Muscle of leg (tissue), 11 donors: ENCODE measurements around the gene PHF1. TPM values are rescaled to one million over a fixed set of nuclear protein-coding genes. Genes with fewer than 3 reads are reported as not detected.
"Not testable (repeated sequence)": the region's sequence is repeated elsewhere in the genome, so short reads cannot be mapped to it uniquely, and the experiment has no call there.

Experiments
- DNase-seq: peaks from one replicate; pipeline ENCODE4 v3.0.0; 2013
- H3K27ac ChIP-seq: one replicate; pipeline ENCODE4 v1.5.1; 2013; ENCODE audit warnings: mild to moderate bottlenecking, low read length, control low read depth
- H3K27me3 ChIP-seq: one replicate; pipeline ENCODE4 v1.6.1; 2013; ENCODE audit warnings: low read length; ENCODE audit not compliant: control insufficient read depth, insufficient read depth
- H3K36me3 ChIP-seq: one replicate; pipeline ENCODE4 v1.6.1; 2013; ENCODE audit warnings: low read length; ENCODE audit not compliant: control insufficient read depth, insufficient read depth
- H3K4me1 ChIP-seq: one replicate; pipeline ENCODE4 v1.6.1; 2013; ENCODE audit warnings: low read length; ENCODE audit not compliant: control insufficient read depth, insufficient read depth
- H3K4me3 ChIP-seq: one replicate; pipeline ENCODE4 v1.5.1; 2013; ENCODE audit warnings: low read length, control low read depth
- H3K9me3 ChIP-seq: replicated peaks from 2 replicates; pipeline ENCODE4 v1.6.1; 2013; ENCODE audit warnings: low read depth, low read length; ENCODE audit not compliant: control insufficient read depth
- WGBS: methylation state at CpG from one replicate; pipeline ENCODE4 v1.1.5; 2013; ENCODE audit warnings: missing lambda C conversion rate; ENCODE audit not compliant: insufficient coverage; 5-methylcytosine and 5-hydroxymethylcytosine counted together
- polyA plus RNA-seq, 8 donors: library from polyadenylated mRNA; unstranded; fragments of 120-200 nt; gene quantifications; one replicate each; pipeline versions ENCODE4 v1.2.1 to v1.2.3, GENCODE V29; 2013; ENCODE audit warnings: inconsistent platforms in 1 of 8, low replicate concordance in 1 of 8; ENCODE audit not compliant: insufficient read length in 8 of 8, insufficient read depth in 1 of 8
- total RNA-seq: library from RNA; stranded (reverse); fragments of 120-200 nt; gene quantifications from one replicate; pipeline ENCODE4 v1.2.4, GENCODE V29; 2013

Gene PHF1
- total and polyA plus RNA-seq, 9 donors = 26.3 to 56.0 (median 46.7) TPM

DNA sequence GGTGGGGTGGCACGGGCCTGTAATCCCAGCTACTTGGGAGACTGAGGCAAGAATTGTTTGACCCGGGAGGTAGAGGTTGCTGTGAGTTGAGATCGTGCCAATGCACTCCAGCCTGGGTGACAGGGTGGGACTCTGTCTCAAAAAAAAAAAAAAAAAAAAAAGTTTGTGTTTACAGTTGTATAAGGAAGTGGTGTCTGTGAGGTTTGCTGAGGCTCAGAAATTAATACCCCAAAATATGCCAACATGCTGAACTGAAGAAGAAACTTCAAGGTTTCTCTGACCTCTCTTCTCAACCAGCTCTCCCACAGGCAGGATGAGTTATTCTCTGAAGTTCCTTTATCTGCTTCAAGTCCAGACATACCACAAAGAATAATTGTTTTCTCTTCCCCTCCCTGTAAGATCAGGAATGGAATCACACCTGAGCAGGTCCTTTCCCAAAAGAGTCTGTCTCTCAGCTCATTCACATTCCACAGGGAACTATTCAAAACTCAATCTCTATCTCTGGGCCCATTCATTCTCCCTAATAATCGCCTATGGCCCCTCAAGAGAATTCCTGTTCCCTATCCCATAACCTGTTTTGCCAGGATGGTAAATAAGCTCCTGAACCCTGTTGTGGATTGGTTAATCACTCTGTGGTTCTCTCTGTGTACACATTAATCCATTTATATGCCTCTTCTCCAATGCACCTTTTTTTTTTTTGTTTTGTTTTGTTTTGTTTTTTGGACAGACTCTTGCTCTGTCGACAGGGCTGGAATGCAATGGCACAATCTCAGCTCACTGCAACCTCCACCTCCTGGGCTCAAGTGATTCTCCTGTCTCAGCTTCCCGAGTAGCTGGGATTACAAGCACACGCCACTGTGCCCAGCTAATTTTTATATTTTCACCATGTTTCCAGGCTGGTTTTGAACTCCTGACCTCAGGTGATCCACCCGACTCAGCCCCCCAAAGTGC, 36.6 kb upstream of the PHF1 start:
- Histone ChIP-seq H3K27me3 (no peaks in the 10 kb centered on the region), H3K27ac (peak overlapping the region; percentile 80), H3K9me3 (no peaks in the 10 kb centered on the region), H3K4me1 (peaks cover 19% of the 10 kb centered on the region), H3K36me3 (no peaks in the 10 kb centered on the region), H3K4me3 (no peak overlapping the region)
- WGBS = 40% methylated on average over 3 of the region's 8 CpGs
- no peak for DNase-seq

DNA sequence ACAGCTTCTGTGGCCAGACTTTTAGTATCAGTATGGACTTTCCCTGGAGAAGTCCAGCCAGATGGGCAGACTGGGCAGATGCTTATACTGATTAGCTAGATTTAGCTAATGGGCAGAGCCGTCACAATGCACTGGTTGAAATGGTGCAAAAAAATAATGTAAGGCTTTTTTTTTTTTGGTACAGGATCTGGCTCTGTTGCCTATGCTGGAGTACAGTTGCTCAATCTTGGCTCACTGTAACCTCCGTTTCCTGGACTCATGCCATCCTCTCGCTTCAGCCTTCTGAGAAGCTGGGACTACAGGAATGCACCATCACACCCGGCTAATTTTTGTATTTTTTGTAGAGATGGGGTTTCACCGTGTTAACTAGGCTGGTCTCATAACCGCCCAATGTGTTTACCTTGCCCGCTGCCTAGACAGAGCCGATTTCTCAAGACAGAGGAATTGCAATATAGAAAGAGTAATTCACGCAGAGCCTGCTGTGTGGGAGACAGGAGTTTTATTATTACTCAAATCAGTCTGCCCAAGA, 35.6 kb upstream of the PHF1 start:
- Histone ChIP-seq H3K9me3 (no peaks in the 10 kb centered on the region), H3K4me1 (peaks cover 19% of the 10 kb centered on the region), H3K4me3 (no peak overlapping the region), H3K27ac (peak overlapping the region; percentile 80), H3K27me3 (no peaks in the 10 kb centered on the region), H3K36me3 (no peaks in the 10 kb centered on the region)
- 0% methylated on average over 4 of the region's 9 CpGs for WGBS
- peak; percentile 96 for DNase-seq

DNA sequence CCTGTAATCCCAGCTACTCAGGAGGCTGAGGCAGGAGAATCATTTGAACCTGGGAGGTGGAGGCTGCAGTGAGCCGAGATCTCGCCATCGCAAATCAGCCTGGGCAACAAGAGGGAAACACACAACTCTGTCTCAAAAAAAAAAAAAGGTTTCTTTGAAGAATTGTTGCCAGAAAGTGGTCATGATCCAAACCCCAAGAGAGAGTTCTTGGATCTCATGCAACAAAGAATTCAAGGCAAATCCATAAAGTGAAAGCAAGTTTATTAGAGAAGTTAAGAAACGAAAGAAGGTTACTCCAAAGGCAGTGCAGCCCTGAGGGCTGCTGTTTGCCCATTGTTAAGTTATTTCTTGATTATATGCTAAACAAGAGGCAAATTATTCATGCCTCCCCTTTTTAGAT, 33.6 kb upstream of the PHF1 start:
- H3K4me1 ChIP-seq = peaks cover 19% of the 10 kb centered on the region
- WGBS = no CpG with 5 or more reads among the region's 4 CpGs
- peak; percentile 79 for DNase-seq
- no peaks in the 10 kb centered on the region for H3K36me3 ChIP-seq
- H3K27me3 ChIP-seq = no peaks in the 10 kb centered on the region
- H3K27ac ChIP-seq = peak overlapping the region; percentile 13
- H3K4me3 ChIP-seq = no peak overlapping the region
- H3K9me3 ChIP-seq = no peaks in the 10 kb centered on the region

DNA sequence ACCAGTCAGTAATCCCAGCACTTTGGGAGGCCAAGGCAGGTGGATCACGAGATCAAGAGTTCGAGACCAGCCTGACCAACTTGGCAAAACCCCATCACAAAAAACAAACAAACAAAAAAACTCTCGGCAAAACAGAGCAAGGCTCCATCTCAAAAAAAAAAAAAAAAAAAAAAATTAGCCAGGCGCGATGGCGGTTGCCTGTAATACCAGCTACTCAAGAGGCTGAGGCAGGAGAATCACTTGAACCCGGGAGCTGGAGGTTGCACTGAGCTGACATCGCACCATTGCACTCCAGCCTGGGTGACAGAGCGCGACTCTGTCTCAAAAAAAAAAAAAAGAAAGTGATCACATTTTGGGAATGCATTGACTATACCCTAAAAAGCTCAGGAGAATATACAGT, 31.6 kb upstream of the PHF1 start:
- not testable (repeated sequence) for DNase-seq, H3K36me3 ChIP-seq, H3K27ac ChIP-seq, H3K4me3 ChIP-seq, H3K27me3 ChIP-seq, H3K9me3 ChIP-seq
- peaks cover 19% of the 10 kb centered on the region for H3K4me1 ChIP-seq
- 67% methylated on average over 1 of the region's 10 CpGs for WGBS

DNA sequence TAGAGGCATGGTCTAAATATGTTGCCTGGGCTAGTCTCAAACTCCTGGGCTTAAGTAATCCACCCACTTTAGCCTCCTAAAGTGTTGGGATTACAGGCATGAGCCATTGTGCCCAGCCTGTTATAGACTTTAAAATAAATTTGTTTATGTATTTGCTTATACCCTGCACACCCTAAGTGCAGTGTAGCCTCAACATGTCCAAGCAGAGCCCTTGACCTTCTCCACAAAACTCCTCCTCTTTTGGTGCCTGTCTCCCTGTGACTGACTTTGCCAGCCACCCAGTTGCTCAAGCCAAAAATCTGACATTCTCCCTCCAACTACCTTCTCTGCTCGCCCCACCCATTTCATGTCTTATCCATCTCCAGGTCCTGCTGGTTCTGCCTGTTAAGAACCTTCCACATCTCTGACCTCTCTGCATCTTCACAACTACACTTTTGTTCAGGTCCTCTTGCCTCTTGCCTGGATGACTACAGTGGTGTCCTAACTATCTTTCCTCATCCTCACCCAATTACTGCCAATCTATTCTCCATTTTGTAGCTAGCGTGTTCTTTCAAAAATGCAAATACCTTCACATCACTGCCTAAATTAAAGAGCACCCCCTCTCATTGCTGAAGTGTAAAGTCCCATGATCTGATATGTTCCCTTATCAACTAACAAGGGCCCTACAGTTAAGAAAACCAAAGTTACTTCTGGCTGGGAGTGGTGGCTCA, 30.4 kb upstream of the PHF1 start:
- Histone ChIP-seq H3K27ac (no peak overlapping the region), H3K36me3 (no peaks in the 10 kb centered on the region), H3K27me3 (no peaks in the 10 kb centered on the region), H3K4me3 (no peak overlapping the region), H3K9me3 (no peaks in the 10 kb centered on the region), H3K4me1 (peaks cover 7% of the 10 kb centered on the region)
- no peak for DNase-seq
- 82% methylated on average over 2 of the region's 2 CpGs for WGBS

DNA sequence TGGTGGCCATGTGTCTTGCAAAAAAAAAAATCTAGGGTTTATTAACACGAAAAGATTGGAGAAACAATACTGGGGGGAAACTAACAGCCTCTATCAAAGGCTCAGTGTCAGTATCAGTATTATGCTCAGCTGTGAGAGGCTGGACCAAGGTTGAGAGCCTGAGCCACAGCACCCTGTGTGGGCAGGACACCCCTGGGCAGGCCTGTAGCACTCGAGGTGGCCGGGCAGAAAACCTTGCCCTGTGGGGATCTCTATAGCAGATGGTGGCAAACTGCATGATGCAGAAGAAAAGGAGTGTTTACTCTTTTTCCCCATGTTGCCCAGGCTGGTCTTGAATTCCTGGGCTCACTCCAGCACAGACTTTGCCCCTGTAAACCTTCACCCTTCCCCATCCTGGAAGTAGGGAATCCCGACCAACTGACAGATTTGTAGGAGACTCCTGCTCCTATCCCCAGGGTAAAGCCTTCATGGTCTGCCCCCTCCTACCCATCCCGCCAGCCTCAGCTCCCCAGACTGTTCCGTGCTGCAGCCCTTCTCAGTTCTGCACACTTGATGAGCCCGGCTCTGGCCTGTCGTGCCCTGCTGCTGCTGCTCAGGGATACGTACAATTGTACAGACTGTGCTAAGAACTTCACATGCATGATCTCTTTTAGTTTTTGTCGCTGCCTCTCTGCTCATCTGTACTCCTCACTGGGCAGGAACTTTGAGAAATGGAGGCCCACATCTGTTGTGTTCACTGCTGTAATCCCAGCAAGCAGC, 27.2 kb upstream of the PHF1 start:
- no peaks in the 10 kb centered on the region for H3K9me3 ChIP-seq
- no peaks in the 10 kb centered on the region for H3K36me3 ChIP-seq
- no peaks in the 10 kb centered on the region for H3K27me3 ChIP-seq
- H3K4me3 ChIP-seq = no peak overlapping the region
- DNase-seq = no peak
- H3K27ac ChIP-seq = no peak overlapping the region
- no peaks in the 10 kb centered on the region for H3K4me1 ChIP-seq
- WGBS = 74% methylated on average over 9 of the region's 10 CpGs

DNA sequence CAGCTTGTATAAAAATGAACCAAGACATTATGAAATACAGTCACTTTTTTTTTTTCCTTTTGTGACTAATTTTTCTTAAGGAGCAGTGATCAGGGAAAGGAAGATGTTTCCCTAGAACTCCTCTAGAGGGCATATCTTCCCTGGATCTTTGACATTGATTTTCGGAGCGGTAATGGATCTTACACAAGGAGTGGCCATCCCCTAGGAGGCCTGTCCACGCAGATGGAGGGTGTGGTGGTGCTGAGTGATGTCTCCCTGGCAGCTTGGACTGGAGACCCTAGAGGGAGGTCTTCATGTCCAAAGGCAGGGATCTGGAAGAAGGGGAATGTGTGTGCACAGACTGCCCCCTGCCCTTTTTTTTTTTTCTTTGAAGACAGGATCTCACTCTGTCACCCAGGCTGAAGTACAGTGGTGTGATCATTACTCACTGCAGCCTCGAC, 26.2 kb upstream of the PHF1 start:
- WGBS = 12% methylated on average over 4 of the region's 4 CpGs
- H3K4me1 ChIP-seq = no peaks in the 10 kb centered on the region
- no peaks in the 10 kb centered on the region for H3K27me3 ChIP-seq
- no peaks in the 10 kb centered on the region for H3K9me3 ChIP-seq
- peak; percentile 55 for DNase-seq
- H3K4me3 ChIP-seq = no peak overlapping the region
- H3K36me3 ChIP-seq = no peaks in the 10 kb centered on the region
- H3K27ac ChIP-seq = no peak overlapping the region

DNA sequence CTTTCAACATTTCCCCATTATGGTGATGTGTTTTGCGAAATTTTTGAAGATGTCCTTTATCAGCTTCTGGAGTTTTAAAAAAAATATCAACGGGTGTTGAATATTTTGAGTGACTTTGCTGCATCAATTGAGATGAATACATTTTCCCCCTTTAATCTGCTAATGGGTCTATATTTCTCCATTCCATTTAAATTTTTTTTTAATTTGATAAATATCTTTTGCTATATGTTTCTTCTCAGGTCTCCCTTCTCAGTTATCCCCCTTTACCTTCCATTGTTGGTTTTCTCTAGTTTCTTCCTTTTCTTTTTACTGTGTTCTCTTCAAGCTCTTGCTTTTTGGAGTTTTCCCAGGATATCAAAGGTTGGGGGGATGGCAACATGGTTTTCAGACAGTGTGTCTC, 20.6 kb upstream of the PHF1 start:
- no peaks in the 10 kb centered on the region for H3K9me3 ChIP-seq
- H3K4me3 ChIP-seq = no peak overlapping the region
- H3K27me3 ChIP-seq = no peaks in the 10 kb centered on the region
- H3K4me1 ChIP-seq = peaks cover 23% of the 10 kb centered on the region
- WGBS = no CpG with 5 or more reads among the region's 2 CpGs
- no peak for DNase-seq
- no peak overlapping the region for H3K27ac ChIP-seq
- no peaks in the 10 kb centered on the region for H3K36me3 ChIP-seq

DNA sequence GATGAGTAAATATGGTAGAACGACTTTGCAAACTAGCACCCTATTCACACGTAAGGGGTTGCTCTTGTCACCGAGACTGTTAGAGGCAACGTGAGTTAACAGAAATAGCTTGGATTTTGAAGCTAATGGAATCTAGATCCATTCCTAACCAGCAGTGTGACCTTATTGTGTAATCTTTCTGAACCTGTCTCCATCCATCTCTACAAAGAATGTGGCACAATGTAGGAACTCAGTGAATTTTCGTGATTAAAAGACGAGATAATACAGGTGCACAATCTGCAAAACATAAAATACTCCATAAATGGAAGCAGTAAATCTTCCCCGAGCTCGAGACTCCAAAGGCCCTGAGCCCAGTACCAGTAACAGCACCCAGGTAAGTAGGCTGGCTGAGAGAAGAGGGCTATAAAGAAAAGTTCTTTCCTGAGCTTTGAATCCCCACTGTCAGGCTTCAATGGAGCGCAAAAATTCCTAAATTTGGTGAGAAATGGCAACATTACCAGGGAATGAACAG, 20.0 kb upstream of the PHF1 start:
- peaks cover 23% of the 10 kb centered on the region for H3K4me1 ChIP-seq
- H3K36me3 ChIP-seq = no peaks in the 10 kb centered on the region
- WGBS = 0% methylated on average over 1 of the region's 9 CpGs
- H3K4me3 ChIP-seq = peak overlapping the region; percentile 28
- H3K27me3 ChIP-seq = no peaks in the 10 kb centered on the region
- peak overlapping the region; percentile 95 for H3K27ac ChIP-seq
- DNase-seq = no peak
- no peaks in the 10 kb centered on the region for H3K9me3 ChIP-seq
